GM19240 (cell line): Measurements from ENCODE around the gene HOXA7.

Source experiments
- DNase-seq: peaks from one replicate; pipeline ENCODE4 v3.0.0; 2011; ENCODE audit warnings: low spot score; ENCODE audit not compliant: insufficient read length

The HOXA7 gene

GRCh38 chr7:27193335-27194001 is 37.0 kb upstream of the HOXA7 start:
- DNase-seq: no peak

- no peak for DNase-seq
These were observed 36.3 kb upstream of the HOXA7 start for GRCh38 chr7:27192546-27193334.

GRCh38 chr7:27191833-27192545 is 35.5 kb upstream of the HOXA7 start:
- no peak for DNase-seq

GRCh38 chr7:27191161-27191731 is 34.8 kb upstream of the HOXA7 start:
- DNase-seq: no peak

GRCh38 chr7:27189997-27190748 is 33.7 kb upstream of the HOXA7 start:
- DNase-seq: no peak

- DNase-seq: no peak
These were observed 33.0 kb upstream of the HOXA7 start for GRCh38 chr7:27189295-27189996.

GRCh38 chr7:27188386-27189294 is 32.2 kb upstream of the HOXA7 start:
- DNase-seq: no peak

GRCh38 chr7:27187475-27188385 is 31.3 kb upstream of the HOXA7 start:
- no peak for DNase-seq

GRCh38 chr7:27186668-27187474 is 30.4 kb upstream of the HOXA7 start:
- no peak for DNase-seq

- no peak for DNase-seq
These were observed 29.6 kb upstream of the HOXA7 start for GRCh38 chr7:27185854-27186667.

GRCh38 chr7:27185013-27185853 is 28.8 kb upstream of the HOXA7 start, which contains the start of gene HOXA11:
TSS of gene HOXA11 (minus strand) at chr7:27185232. CDS start at chr7:27185144, 88 bp downstream.
- DNase-seq: no peak

- DNase-seq: no peak
These were observed 28.0 kb upstream of the HOXA7 start for GRCh38 chr7:27184337-27185012.

- DNase-seq: no peak
These were observed 27.3 kb upstream of the HOXA7 start for GRCh38 chr7:27183682-27184336.

- DNase-seq: no peak
These were observed 26.6 kb upstream of the HOXA7 start for GRCh38 chr7:27182861-27183681.
